GM21381 (cell line): ENCODE measurements around the gene KRT15.

Experiments
- ATAC-seq: cut with Tn5 transposase; IDR thresholded peaks from one replicate; pipeline ENCODE4 v1.9.1; 2021; ENCODE audit warnings: mild to moderate bottlenecking, moderate library complexity; ENCODE audit not compliant: unreplicated experiment

KRT15 gene

DNA sequence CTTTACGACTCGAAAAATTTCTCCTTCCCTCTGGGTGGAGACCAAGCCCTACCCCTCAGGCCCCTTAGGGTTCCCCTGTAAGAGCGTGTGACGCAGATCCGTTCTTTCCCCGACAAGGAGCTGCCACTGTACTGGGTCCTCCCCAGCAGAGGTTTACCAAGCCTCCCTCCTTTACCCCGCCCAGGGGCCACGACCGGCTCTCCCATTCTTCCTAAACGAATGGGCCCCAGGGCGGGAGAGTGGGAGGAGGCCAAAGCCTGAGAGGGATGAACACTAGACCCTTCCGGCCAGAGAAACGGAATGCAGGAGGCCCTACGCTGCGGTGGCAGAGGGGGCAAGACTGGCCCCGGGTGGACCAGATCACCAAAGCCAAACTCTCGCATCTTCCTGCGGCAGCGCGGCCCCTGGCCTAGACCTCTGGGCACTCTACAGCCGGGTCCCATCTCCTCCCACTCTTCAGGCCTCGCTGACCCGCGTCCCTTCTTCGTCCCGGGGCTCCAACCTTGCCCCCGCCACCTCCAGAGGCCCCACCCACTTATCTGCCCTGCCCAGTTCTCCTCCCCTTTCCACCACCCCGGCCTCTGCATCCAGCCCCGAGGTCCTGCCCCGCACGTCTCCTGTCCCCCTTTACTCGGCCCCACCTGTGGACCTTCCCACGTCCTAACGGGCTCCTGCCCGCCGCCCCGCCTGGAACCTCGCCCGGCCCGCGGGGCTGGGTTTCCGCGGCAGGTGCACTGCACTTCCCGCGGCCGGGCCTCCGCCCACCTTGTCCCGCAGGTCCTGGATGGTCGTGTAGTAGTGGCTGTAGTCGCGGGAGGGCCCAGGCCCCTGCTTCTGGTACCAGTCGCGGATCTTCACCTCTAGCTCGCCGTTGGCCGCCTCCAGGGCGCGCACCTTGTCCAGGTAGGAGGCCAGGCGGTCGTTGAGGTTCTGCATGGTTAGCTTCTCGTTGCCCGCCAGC lies 8.7 kb upstream of the KRT15 start:
- ATAC-seq: no peak

DNA sequence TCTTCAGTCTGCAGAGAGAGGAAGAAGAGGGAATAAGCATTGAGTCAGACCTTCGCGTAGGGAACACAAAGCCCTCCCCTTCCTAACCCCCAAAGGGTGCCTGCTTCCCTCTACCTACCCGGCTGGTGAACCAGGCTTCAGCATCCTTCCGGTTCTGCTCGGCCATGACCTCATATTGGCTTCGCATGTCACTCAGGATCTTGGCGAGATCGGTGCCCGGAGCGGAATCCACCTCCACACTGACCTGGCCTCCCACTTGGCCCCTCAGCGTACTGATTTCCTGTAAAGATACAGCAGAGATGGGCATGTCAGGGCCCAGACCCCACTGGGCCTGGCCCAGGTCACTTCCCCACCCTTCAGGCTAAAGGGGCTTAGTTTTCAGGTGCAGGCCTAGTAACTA lies 5.6 kb upstream of the KRT15 start:
- no peak for ATAC-seq

- ATAC-seq: no peak
These were observed 5.1 kb upstream of the KRT15 start for GRCh38 chr17:41523787-41524186.

DNA sequence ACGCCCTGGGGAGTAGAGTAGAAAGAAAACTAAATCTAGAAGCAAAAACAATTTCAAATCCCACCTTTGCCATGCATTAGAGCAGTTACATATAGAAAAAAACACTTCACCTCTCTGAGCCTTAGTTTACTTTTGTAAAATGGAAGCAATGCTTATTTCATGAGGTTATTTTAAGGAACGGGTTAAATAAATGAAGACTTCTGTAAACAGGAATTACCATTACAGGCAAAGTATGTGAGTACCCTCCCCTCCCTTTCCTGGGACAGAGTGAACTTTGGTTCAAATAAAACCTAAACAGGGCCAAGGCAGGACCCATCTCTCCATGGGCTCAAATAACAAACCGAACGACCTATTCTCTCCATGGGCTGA lies 4.5 kb upstream of the KRT15 start:
- no peak for ATAC-seq

- ATAC-seq: no peak
These were observed 3.9 kb upstream of the KRT15 start for GRCh38 chr17:41522301-41523224.

DNA sequence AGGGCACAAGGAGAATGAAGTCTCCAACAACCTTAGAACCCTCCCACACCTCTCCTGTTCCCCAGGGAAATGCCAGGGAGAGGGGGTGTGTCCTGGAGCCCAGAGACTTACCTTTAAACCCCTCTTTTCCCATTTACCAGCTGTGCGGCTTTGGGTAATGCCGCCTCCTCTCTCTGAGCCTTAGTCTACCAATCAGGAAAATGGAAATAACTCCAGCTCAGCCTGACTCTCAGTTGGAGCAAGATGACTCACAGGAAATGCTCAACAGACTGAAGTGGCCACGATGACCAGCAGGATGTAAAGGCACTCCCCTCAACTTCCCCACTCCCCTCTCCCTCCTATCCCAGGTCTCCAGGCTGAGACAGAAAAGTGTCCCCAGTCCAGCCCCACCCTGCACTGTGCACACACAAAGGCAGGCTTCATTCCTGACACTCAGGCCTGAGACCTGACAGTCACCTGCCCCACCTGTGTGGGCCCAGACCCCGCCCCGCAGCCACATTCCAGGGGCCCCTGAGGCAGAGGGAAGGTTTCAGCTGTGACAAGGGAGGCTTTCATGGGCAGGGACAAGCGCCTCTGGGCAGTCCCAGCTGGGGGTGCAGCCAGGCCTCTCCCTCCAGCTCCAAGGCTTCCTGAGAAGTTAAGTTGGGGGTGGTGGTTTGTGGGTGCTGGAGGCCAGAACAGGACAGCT lies 3.0 kb upstream of the KRT15 start:
- ATAC-seq: no peak

GRCh38 chr17:41520821-41521521 lies 2.3 kb upstream of the KRT15 start:
- no peak for ATAC-seq

- no peak for ATAC-seq
These were observed 973 bp upstream of the KRT15 start for GRCh38 chr17:41519501-41520224.

DNA sequence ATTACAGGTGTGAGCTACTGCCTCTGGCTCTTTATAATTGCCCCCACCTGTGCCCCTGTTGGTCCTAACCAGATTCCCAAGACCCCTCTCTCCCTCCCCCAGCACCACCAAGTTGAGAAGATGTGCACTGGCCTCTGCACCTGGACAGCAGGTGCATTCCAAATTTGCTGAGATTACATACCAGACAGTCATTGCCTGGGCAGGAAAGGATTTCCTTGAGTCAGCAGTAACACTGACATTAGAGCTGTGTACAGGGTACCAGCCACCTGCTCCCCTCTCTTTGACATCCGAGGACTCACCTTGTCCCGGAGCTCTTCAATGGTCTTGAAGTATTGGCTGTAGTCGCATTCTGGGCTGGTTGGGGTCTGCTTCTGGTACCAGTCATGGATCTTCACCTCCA lies 659 bp downstream of the KRT15 start:
- ATAC-seq: no peak

DNA sequence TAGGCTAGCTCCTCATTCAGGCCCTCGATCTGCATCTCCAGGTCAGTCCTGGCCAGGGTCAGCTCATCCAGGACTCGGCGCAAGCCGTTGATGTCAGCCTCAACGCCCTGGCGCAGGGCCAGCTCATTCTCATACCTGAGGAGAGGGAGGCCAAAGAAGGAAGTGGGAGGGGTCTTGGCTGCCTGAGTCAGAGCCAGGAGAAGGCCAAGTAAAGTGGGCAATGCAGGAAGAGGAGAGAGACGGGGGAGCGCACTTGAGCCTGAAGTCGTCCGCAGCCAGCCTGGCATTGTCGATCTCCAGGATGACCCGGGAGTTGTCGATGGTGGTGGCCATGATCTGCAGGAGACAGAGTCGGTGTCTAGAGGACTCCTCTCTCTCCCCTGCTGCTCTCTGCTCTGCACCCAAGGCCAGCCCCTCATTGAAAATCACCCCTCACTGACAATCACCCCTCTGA lies 1.8 kb downstream of the KRT15 start:
- ATAC-seq: no peak

GRCh38 chr17:41516147-41516829 lies 2.4 kb downstream of the KRT15 start:
- ATAC-seq: no peak

DNA sequence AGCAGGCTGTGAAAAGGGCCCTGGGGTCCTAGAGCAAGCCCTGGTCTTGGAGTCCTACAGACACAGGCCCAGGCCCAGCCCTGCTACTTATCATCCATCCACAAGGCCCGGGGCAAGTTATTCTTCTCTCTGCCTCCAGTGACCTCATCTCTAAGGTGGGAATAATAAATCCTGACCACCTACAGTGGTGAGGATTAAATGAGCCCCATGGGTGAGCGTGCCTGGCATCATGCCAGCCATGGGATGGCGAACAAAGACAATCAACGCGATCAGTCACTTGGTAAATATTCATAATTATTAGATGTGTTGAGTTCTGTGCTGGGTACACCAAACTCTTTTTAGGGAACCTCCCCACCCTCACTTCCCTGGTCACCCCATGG lies 5.5 kb downstream of the KRT15 start:
- ATAC-seq: no peak

GRCh38 chr17:41512546-41513167 lies 6.0 kb downstream of the KRT15 start:
- no peak for ATAC-seq

- ATAC-seq: no peak
These were observed 7.0 kb downstream of the KRT15 start for GRCh38 chr17:41511716-41512115.

DNA sequence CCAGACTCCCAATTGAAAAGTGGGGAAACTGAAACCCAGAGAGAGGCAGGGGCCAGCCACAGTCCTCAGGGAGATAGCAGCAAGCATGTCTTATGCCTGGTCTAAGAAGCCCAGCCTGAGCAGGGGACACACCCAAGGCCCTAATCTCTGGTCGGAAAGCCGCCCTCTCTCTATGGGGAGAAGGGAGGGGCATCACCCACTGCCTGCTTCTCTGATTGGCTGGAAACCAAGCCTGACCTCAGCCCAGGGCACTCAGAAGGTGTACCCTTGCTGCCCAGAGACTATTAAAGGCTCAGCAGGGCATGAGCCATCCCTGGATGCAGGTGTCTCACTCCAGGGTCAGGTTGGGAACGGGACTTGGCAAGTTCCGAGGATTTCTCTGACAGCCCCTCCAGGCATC lies 7.6 kb downstream of the KRT15 start:
- no peak for ATAC-seq

GRCh38 chr17:41510251-41511065 lies 8.2 kb downstream of the KRT15 start:
- no peak for ATAC-seq

DNA sequence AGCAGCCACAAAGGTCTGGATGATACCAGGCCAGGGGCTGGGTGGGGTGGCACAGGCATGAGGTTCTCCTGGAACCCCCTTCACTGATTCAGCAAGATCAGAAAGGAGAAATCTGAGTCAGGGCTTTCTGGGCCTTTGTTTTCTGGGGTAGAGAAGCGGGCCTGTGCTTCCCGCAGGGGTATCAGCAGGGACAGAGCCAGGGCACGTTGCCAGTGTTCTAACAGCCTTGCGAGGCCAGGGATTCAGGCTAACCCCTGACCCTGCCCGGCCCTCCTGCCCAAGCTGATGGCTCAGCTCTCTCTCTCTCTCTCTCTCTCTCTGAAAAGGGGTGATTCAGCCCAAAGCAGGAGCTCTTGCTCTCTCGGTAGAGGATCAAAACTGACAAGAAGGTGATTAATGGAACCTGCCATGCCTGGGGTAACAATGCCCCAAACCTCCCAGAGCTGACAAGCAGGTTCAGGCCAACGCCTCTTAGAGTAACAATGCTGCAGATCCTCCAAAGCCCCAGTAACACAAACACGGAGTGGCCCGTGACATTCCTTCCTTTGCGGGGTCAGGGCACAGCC lies 11.3 kb downstream of the KRT15 start:
- ATAC-seq: no peak
